Mammary epithelial cell (primary cell): Measurements from ENCODE around the gene TLR2.

Source experiments
- CTCF ChIP-seq, 2 donors: IDR thresholded peaks in 1 of 2; conservative IDR thresholded peaks in 1 of 2; 2 replicates each; pipeline ENCODE4 v1.5.1; 2011 to 2012; ENCODE audit warnings: inconsistent platforms in 2 of 2, low read length in 2 of 2, mild to moderate bottlenecking in 2 of 2, control low read depth in 1 of 2, low read depth in 1 of 2; ENCODE audit not compliant: insufficient read depth in 1 of 2; ENCODE audit errors: extremely low read depth in 1 of 2
- EZH2 ChIP-seq: IDR thresholded peaks from 2 replicates; pipeline ENCODE4 v1.6.1; 2012; ENCODE audit warnings: low read length, inconsistent platforms, borderline replicate concordance

GRCh38 chr4:153724606-153725005, 40.5 kb downstream of the TLR2 start:
- TF ChIP-seq CTCF (conservative IDR thresholded peaks at IDR 0.05 in 1 of 2, IDR thresholded peaks at IDR 0.05 in 1 of 2; ENCODE audit: extremely low read depth in 1 of 2, insufficient read depth in 1 of 2, low read depth in 1 of 2, low read length in 2 of 2) (no peak), EZH2 (no peak)
